ENCODE data around the gene OR7A17.

Gene OR7A17

DNA sequence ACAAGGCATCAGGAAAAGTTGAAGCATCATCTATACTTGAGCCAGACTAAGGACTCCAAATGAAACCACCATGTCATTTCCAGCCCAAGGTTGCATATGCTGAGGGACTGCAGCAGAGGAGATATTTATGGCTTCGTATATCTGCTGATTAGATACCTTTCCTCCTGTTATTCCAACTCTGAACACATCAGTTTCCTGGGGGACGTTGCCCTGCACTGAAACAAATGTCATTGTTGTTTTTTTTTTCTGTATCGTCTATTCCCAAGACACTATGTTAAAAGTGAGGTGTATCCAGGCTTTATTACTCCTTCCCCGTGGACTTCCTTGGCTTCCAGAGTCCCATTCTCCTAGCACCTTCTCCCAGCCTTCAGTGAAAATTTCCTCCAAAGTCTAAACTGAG lies at the start of gene OR7A17:
Gene OR7A17, minus strand, starts transcription at position 101 of the 400 bp plus-strand sequence. CDS start 4,777 bp downstream, outside the sequence.
- DNase-seq, result no peak

DNA sequence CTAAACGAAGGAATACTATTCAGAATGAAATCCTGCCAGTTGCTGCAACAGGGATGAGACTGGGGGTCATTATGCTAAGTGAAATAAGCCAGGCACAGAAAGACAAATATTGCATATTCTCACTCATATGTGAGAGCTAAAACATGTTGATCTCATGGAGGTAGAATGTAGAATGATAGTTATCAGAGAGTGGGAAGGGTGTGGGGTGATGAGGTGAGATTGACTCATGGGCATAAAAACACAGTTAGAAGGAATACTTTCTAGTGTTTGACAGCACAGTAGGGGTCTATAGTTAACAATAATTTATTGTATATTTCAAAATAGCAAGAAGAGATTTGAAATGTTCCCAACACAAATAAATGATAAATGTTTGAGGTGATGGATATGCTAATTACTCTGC lies 47.6 kb upstream of the OR7A17 start:
- no peak for DNase-seq

DNA sequence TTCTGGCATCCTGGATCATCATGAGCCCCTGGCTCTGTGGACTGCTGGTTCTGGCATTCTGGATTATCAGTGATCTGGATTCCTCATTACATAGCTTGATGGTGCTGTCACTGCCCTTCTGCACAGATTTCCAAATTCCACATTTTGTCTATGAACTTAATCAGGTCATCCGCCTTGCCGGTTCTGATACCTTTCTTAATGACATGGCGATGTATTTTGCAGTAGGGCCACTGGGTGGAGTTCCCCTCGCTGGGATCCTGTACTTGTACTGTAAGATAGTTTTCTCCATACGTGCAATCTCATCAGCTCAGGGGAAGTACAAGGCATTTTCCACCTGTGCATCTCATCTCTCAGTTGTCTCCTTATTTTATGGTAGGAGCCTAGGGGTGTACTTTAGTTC lies 30.9 kb upstream of the OR7A17 start:
- no peak for DNase-seq

DNA sequence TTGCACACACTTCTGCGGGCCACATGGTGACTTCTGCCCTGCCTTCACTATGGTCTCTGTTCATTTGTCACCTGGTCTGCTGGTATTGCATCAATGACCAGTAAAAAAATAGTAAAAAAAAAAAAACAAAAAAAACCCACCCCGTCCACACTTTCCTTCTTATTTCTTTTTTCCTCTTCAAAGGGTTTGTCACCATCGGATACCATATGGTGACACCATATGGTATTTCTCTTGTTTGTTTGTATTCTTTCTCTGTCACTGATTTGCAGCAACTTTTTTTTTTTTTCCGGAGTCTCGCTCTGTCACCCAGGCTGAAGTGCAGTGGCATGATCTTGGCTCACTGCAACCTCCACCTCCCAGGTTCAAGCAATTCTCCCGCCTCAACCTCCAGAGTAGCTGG lies 29.2 kb upstream of the OR7A17 start:
- no peak for DNase-seq

DNA sequence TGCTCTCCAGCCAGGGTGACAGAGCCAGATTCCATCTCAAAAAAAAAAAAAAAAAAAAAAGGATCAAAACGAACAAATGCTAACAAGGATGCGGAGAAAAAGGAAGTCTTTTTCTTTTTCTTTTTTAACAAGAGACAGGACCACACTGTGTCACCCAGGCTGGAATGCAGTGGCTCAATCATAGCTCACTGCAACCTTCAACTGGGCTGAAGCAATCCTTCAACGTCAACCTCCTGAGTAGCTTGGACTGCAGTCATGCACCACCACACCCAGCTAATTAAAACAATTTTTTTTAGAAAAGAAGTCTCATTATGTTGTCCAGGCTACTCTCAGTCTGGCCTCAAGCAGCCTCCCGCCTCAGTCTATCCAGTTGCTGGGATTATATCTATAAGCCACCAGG lies 20.8 kb upstream of the OR7A17 start:
- DNase-seq, result no peak

DNA sequence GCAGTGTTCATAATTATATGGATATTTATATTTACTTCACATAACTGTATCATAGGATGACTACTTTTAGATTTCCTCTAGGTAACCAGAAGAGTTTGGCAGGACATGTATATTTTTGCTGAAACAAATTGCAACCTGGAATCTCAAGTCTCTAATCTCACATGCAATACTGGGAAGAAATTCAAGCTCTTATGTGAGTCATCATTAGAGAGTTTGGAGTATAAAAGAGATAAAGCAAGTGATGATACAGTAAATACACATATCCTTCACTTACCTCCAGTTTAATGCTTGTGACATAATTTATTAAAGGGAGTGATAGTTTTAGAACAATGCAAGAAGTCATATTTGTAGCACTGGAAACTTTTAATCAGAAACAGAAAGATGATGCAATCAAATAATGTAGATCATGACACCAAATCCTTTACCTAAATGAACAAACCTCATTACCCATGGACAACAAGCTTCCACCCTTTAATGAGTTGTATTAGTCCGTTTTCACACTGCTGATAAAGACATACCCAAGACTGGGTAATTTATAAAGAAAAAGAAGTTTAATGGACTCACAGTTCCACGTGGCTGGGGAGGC lies 15.8 kb upstream of the OR7A17 start:
- DNase-seq, result no peak

DNA sequence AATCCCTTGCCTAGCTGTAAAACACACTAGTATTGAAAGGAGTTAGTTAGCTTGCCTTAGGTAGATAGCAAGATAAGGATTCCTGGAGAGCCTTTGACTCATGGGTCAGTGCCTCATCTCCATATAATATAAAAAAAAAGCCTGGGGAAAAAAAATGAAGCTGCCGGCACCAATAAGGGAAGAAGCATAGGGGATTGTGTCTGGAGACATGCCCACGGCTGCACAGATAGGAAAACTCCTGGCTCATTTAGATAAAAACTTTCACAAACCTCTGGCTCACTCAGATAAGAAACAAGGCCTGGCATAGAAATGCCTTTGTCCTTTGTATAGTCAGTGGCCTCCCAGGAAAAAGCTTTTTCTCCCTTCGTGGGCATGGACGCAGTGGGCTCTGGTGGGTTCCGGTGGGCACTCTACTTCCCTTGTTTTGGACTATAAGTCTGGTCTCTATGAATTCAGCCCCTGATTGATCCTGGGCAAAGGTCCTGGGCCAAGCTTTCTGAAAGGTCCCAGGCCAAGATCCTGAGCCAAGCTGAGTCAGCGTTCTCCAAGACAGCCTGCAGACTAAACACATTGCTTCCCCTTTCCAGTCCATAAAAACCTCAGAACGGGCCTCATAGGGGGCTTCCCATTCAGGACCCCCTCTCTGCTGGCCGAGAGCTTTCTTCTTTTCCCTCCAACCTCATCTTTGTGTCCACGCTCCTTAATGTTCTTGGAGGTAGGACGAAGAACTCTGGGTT lies 4.9 kb upstream of the OR7A17 start:
- no peak for DNase-seq

DNA sequence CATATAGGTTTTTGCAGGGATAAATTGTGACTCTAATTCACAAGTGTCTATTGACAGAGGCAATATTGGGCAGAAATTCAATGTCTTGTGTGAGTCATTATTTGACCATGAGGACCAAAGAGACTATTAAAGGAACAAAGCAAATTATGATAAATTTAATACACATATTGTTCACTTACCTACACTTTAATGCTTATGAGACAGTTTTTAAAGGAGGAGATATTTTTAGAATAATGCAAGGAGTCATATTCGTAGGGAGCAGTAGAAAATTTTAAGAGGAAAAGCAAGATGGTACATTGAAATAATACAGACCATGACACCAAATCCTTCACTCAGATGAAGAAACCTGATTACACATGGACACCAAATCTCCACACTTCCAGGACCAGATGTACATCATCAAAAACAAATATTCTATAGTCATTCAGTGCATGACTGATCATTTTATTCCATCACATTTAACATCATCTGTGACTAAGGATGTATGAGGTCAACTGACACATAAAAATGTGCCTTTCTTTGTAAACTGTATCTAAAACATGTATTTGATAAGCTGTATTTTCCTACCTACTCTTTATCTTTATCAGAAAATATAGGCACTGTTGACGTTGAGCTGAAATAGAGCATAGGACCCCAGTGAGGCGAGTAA lies 4.2 kb upstream of the OR7A17 start:
- DNase-seq, result no peak

DNA sequence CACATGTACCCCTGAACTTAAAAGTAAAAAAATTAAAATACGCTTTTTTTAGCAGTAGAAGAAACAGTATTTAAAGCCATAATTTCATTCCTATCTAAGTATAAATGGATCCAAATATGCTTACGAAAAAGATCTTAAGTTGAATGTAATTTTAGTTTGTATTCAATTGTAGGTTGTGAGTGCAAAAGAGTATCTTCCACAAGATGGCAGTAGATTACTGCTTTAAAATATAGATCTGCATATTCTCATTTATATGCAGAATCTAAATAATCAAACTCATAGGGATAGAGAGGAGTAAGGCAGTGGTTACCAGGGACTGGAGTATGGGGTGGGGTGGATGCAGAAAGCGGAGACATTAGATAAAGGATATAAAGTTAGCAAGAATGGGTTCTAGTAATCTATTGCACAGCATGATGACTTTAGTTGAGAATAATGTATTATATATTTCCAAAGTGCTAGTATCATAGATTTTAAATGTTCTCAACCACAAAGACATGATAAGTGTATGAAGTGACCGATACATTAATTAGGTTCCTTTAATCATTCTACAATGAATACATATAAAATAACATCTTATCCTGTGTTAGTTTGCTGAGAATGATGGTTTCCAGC lies 14.2 kb downstream of the OR7A17 start:
- DNase-seq, result no peak

DNA sequence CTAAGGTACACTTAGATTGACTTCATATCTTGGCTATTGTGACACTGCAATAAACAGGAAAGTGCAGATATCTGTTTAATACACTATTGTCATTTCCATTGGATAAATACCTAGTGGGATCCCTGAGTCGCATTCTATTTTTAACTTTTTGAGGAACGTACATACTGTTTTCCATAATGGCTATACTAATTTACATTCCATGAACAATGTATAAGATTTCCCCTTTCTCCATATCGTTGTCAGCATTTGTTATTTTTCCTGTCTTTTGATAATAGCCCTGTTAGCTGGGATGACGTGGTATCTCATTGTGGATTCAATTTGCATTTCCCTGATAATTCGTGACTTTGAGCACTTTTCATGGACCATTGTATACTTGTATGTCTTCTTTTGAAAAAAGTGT lies 17.4 kb downstream of the OR7A17 start:
- no peak for DNase-seq

DNA sequence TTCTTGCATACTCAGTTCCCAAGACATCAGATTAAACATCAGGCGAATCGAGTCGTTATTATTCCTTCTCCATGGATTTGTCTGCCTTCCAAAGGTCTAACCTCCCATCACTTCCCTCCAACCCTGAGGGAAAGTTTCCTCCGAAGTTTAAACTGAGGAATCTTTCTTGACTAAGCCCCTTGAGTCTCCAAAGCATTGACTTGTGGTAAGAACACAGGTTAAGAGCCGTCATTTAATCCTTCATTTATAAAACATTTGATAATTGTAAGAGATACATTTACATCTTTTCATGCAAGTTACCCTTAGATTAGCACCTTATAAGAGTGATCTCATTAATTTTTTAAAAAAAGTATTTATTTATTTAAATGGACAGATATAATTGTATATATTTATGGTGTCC lies 37.1 kb downstream of the OR7A17 start, which contains the start of gene OR7A10:
Gene OR7A10, minus strand, starts transcription at position 101 of the 400 bp plus-strand sequence. CDS start 7,045 bp downstream, outside the sequence.
- DNase-seq, result no peak

DNA sequence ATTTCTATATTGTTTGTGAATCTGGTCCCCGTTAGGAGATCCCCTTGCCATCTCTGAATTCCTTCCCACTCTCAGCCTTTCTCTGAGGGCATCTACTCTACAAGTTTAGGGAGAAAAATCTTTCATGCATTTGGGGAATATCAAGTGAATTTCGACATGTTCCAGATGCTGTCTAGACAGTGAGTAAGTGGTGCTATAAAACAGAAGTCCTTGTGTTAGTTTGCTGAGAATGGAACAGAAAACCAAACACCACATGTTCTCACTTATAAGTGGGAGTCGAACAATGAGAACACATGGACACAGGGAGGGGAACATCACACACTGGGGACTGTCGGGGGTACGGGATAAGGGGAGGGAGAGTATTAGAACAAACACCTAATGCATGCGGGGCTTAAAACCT lies 42.4 kb downstream of the OR7A17 start:
- DNase-seq, result no peak

DNA sequence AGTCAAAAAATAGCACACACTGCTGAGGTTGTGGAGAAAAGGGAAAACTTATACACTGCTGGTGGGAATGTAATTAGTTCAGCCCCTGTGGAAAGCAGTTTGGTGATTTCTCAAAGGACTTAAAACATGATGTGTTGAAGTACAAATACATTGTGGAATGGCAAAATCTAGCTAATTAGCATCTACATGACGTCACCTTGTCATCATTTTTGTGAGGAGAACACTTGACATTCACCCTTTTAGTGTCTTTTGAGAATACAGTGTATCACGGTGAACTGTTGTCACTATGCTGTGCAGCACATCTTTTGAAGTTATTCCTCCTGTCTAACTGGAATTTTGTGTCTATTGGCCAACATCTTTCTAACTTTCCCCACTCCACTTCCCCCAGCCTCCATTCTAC lies 42.8 kb downstream of the OR7A17 start:
- DNase-seq, result no peak

DNA sequence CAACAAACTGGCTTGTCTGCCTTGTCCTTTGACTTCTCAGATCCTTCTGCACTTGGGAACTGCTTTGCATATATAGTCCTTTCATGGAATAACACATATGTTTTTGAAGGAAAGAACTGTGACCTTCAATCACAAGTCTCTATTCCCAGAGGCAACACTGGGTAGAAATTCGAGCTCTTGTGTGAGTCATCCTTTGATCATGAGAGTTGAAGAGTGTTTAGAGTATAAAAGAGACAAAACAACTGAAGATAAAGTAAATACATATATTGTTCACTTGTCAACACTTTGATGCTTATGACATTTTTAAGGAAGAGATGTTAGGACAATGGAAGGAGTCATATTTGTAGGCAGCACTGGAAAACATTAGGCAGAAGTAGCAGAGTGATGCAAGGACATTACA lies 45.7 kb downstream of the OR7A17 start:
- no peak for DNase-seq

DNA sequence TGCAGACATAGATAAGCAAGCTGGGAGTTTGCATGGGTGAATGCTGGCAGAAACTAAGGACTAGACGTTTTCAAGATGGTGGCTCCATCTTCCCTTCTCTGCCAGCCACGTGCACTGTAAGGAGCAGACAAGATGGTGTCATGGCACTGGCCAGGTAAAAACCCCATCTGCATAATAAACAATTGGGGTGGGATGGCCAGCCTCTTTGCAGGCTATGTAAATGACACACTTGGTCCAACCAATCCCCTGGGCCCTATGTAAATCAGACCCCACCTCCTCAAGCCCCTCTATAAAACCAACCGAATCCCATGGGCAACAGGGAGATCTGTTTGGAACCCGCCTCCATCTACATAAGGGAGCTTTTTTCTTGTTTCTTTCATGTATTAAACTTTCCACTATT lies 48.5 kb downstream of the OR7A17 start:
- no peak for DNase-seq

DNA sequence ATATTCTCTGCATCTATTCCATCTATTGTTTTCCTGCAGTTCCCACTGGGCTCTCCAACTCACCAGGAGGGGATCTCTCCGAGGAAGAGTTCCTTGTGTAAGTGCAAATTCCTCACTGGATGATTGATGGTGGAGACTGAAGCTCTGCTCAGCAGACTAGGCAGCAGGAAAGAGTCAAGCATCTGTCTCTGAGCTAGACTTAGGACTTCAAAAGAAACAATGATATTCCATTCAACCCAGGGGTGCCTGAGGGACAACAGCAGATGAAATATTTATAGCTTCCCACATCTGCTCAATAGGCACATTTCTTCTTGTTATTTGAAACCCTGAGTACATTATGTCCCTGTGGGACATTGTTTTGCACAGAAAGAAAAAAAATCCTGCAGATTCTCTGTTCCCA lies 50.9 kb downstream of the OR7A17 start, which contains the start of the genes OR7A5 and OR7C1:
Gene OR7A5, minus strand, starts transcription at position 175 of the 400 bp plus-strand sequence. CDS start 6,944 bp downstream, outside the sequence.
Gene OR7C1, minus strand, starts transcription at position 175 of the 400 bp plus-strand sequence. CDS start 35,049 bp downstream, outside the sequence.
- no peak for DNase-seq

DNA sequence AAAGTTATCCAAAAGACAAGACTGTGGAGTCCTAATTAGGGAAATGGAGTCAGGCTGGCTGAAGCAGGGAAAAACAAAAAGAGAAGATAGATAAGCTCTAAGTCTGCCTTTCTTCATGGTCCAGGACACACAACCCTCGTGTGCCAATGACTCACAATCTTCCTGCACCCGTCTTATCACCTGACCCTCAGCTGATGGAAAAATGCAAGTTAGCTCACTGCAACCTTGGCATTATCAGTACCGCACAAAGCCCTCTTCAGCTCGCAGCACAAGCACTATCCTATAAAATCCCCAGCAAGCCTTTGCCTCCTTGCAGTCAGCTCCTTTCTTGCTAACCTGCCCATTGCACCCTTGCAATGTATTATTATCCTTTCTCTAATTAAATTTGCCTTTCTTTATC lies 55.2 kb downstream of the OR7A17 start:
- DNase-seq, result peak; percentile 3

All from NCI-H226 (cell line).